K562 (cell line): ENCODE measurements around the gene BBC3. TPM values are rescaled to one million over a fixed set of nuclear protein-coding genes. Genes with fewer than 3 reads are reported as not detected.

Experiments
- BRD4 ChIP-seq: fragments of 200-600 bp; sonication (generic); IDR thresholded peaks from 2 replicates; pipeline ENCODE4 v1.6.1; 2017; ENCODE audit warnings: inconsistent platforms
- C11orf30 ChIP-seq: fragments of 450-650 bp; IDR thresholded peaks from 2 replicates; pipeline ENCODE4 v1.6.1; 2016; ENCODE audit warnings: low read depth, mild to moderate bottlenecking
- CEBPZ ChIP-seq: fragments of 150-350 bp; IDR thresholded peaks from 2 replicates; pipeline ENCODE4 v1.6.1; 2014; ENCODE audit warnings: low read depth, mild to moderate bottlenecking, low read length, borderline replicate concordance
- DMBX1 ChIP-seq: fragments of 250-450 bp; sonication (Bioruptor Pico); IDR thresholded peaks from 2 replicates; pipeline ENCODE4 v1.8.0; 2022; ENCODE audit warnings: inconsistent platforms, mild to moderate bottlenecking, moderate library complexity, borderline replicate concordance
- FUS ChIP-seq: fragments of 200-400 bp; formaldehyde crosslinking; optimal IDR thresholded peaks from 2 replicates; pipeline ENCODE3; 2017; ENCODE audit warnings: low read depth, low read length
- MTA3 ChIP-seq: fragments of 450-650 bp; formaldehyde crosslinking; IDR thresholded peaks from 2 replicates; pipeline ENCODE4 v1.6.1; 2017; ENCODE audit warnings: mild to moderate bottlenecking, borderline replicate concordance
- RBFOX2 ChIP-seq: fragments of 200-400 bp; formaldehyde crosslinking; IDR thresholded peaks from 2 replicates; pipeline ENCODE4 v1.6.1; 2017; ENCODE audit warnings: low read depth, mild to moderate bottlenecking, low read length, moderate library complexity
- TBL1XR1 ChIP-seq, 2 experiments: IDR thresholded peaks; 2 replicates each; pipeline ENCODE4 v1.6.1; 2012; ENCODE audit warnings: improper control_type of control experiment in 2 of 2, low read length in 2 of 2, mild to moderate bottlenecking in 1 of 2
- TFE3 ChIP-seq: fragments of 450-650 bp; formaldehyde crosslinking; IDR thresholded peaks from 2 replicates; pipeline ENCODE4 v1.4.0; 2020; ENCODE audit warnings: mild to moderate bottlenecking, mixed read lengths
- ZBTB11 ChIP-seq, 3 experiments: fragments of 200-800 bp in 1 of 3; fragments of 250-450 bp in 1 of 3; fragments of 450-650 bp in 1 of 3; sonication (Bioruptor Pico) in 1 of 3; sonication (Bioruptor generic) in 1 of 3; formaldehyde crosslinking in 1 of 3; IDR thresholded peaks; 2 replicates each; pipeline versions ENCODE4 v1.6.1 to v1.8.0; 2016 to 2022; ENCODE audit warnings: mild to moderate bottlenecking in 2 of 3, missing genetic modification characterization in 2 of 3, missing compliant biosample characterization in 1 of 3, moderate library complexity in 1 of 3
- ZNF41 ChIP-seq: fragments of 250-450 bp; sonication (Bioruptor Pico); conservative IDR thresholded peaks from 2 replicates; pipeline ENCODE4 v1.4.0; 2020; ENCODE audit warnings: mild to moderate bottlenecking
- ZNF507 ChIP-seq: conservative IDR thresholded peaks from 2 replicates; pipeline ENCODE4 v1.6.1; 2017; ENCODE audit warnings: missing genetic modification characterization, missing compliant biosample characterization
- ZNF655 ChIP-seq: fragments of 250-450 bp; sonication (Bioruptor Pico); IDR thresholded peaks from 2 replicates; pipeline ENCODE4 v1.5.0; 2021
- polyA plus RNA-seq, 8 experiments: library from polyadenylated mRNA; depleted of rRNA in 4 of 8; stranded (reverse) in 5 of 8; unstranded in 3 of 8; fragments of >200 nt; fragmentation: Nextera tagmentation in 2 of 8; fragmentation: Illumina TruSeq in 1 of 8; extraction: Ambion mirVana in 2 of 8; extraction: Trizol in 1 of 8; gene quantifications; 2 replicates each; pipeline versions ENCODE4 v1.2.1 to v1.2.3, GENCODE V29; 2011 to 2014; ENCODE audit warnings: inconsistent platforms in 1 of 8, missing spikeins in 1 of 8
- total RNA-seq, 7 experiments: library from RNA; depleted of rRNA in 6 of 7; stranded (reverse); fragments of >200 nt in 6 of 7; fragmentation: Illumina TruSeq in 2 of 7; extraction: Trizol in 2 of 7; gene quantifications; 2 replicates each; pipeline versions ENCODE4 v1.2.1 to v1.2.3, GENCODE V29; 2011 to 2021; ENCODE audit warnings: low replicate concordance in 1 of 7

The BBC3 gene
- total and polyA plus RNA-seq, 9 of the 15 experiments (the other 6 are each of a cell fraction or from before 2014, with no cell fraction given): 0.15 to 30.7 (median 4.8) TPM

GRCh38 chr19:47210689-47211316 is 20.2 kb downstream of the BBC3 start (continued):
- 0 out of 2 replicates have a peak, but pooled peaks have one; percentile 6 for TF ChIP-seq TFE3
- TF ChIP-seq ZNF655 (CRISPR knock-in tag): no peak
- peak; percentile 91 for TF ChIP-seq DMBX1 (CRISPR knock-in tag)
- peak in 1 of 3 experiments; percentile 70; a peak in 1 of 6 replicates for TF ChIP-seq ZBTB11 (CRISPR knock-in tag; IDR thresholded peaks at IDR 0.05)
- peak; percentile 28; the same call in 1 of the 2 replicates for TF ChIP-seq ZNF41 (CRISPR knock-in tag)
- TF ChIP-seq C11orf30: no peak
- TF ChIP-seq RBFOX2: peak; percentile 40; the same call in 1 of the 2 replicates
- TF ChIP-seq TBL1XR1 (IDR thresholded peaks at IDR 0.05; ENCODE audit: low read length in 2 of 2): peak in 1 of 2 experiments; percentile 60; a peak in 2 of 4 replicates
- TF ChIP-seq BRD4: peak; percentile 80; the same call in 1 of the 2 replicates
- TF ChIP-seq FUS: no peak
- peak; percentile 43 for TF ChIP-seq ZNF507 (tag)
- TF ChIP-seq MTA3: 0 out of 2 replicates have a peak, but pooled peaks have one; percentile 64
- no peak for TF ChIP-seq CEBPZ
